ENCODE results near the gene NCF1.
"Not testable (repeated sequence)": the region's sequence is repeated elsewhere in the genome, so short reads cannot be mapped to it uniquely, and the experiment has no call there.

The NCF1 gene

GRCh38 chr7:74773760-74774750 lies at the start of gene NCF1:
TSS of gene NCF1 (plus strand) at chr7:74774011. CDS start at chr7:74774032, 21 bp downstream.
- H3K36me3 ChIP-seq, H3K27ac ChIP-seq, H3K9ac ChIP-seq, H3K4me2 ChIP-seq, H3K27me3 ChIP-seq, H3K4me3 ChIP-seq, H3K4me1 ChIP-seq, H3K9me3 ChIP-seq, H4K20me1 ChIP-seq: not testable (repeated sequence)

- Histone ChIP-seq H3K9ac (no peak overlapping the region), H3K4me2 (no peak overlapping the region), H3K4me3 (no peak overlapping the region), H3K9me3 (no peaks in the 10 kb centered on the region), H3K36me3 (peaks cover 65% of the 10 kb centered on the region), H3K27me3 (no peaks in the 10 kb centered on the region), H4K20me1 (peaks cover 29% of the 10 kb centered on the region), H3K27ac (no peak overlapping the region), H3K4me1 (no peaks in the 10 kb centered on the region)
- no peak for TF ChIP-seq Cebpa-rat (IDR thresholded peaks at IDR 0.05)
These were observed 48.0 kb upstream of the NCF1 start for GRCh38 chr7:74725840-74726239.

GRCh38 chr7:74726309-74727101 lies 47.3 kb upstream of the NCF1 start:
- Histone ChIP-seq H4K20me1 (peaks cover 25% of the 10 kb centered on the region), H3K4me2 (no peak overlapping the region), H3K9ac (no peak overlapping the region), H3K4me1 (no peaks in the 10 kb centered on the region), H3K4me3 (no peak overlapping the region), H3K36me3 (peaks cover 59% of the 10 kb centered on the region), H3K27ac (no peak overlapping the region), H3K9me3 (no peaks in the 10 kb centered on the region), H3K27me3 (no peaks in the 10 kb centered on the region)
- TF ChIP-seq Cebpa-rat (IDR thresholded peaks at IDR 0.05), result no peak

GRCh38 chr7:74728686-74729085 lies 45.1 kb upstream of the NCF1 start:
- not testable (repeated sequence) for H3K4me2 ChIP-seq, H3K27me3 ChIP-seq, H3K27ac ChIP-seq, H3K9me3 ChIP-seq, H3K4me3 ChIP-seq, H3K9ac ChIP-seq, H3K4me1 ChIP-seq
- Histone ChIP-seq H3K36me3 (peaks cover 37% of the 10 kb centered on the region), H4K20me1 (peaks cover 18% of the 10 kb centered on the region)

- H3K9ac ChIP-seq, H3K4me3 ChIP-seq, H3K27ac ChIP-seq: not testable (repeated sequence)
These were observed 43.6 kb upstream of the NCF1 start for GRCh38 chr7:74730186-74730585.

GRCh38 chr7:74739974-74740703 lies 33.7 kb upstream of the NCF1 start:
- not testable (repeated sequence) for H3K27ac ChIP-seq, H3K27me3 ChIP-seq, H3K4me3 ChIP-seq, H3K9ac ChIP-seq, H4K20me1 ChIP-seq, H3K9me3 ChIP-seq, H3K4me2 ChIP-seq, H3K4me1 ChIP-seq, H3K36me3 ChIP-seq

More at GRCh38 chr7:74730186-74730585, 43.6 kb upstream of the NCF1 start:
- H4K20me1 ChIP-seq, H3K4me2 ChIP-seq, H3K4me1 ChIP-seq, H3K9me3 ChIP-seq, H3K27me3 ChIP-seq: not testable (repeated sequence)
- peaks cover 25% of the 10 kb centered on the region for H3K36me3 ChIP-seq

- not testable (repeated sequence) for H3K27me3 ChIP-seq, H3K27ac ChIP-seq, H3K4me1 ChIP-seq, H3K4me2 ChIP-seq, H3K36me3 ChIP-seq, H3K9me3 ChIP-seq, H3K4me3 ChIP-seq, H3K9ac ChIP-seq, H4K20me1 ChIP-seq
These were observed 29.8 kb upstream of the NCF1 start for GRCh38 chr7:74743936-74744557.

GRCh38 chr7:74753921-74754482 lies 19.8 kb upstream of the NCF1 start:
- H3K36me3 ChIP-seq, result not testable (repeated sequence)

GRCh38 chr7:74756673-74757072 lies 17.1 kb upstream of the NCF1 start:
- H3K9ac ChIP-seq, H3K36me3 ChIP-seq, H3K4me2 ChIP-seq, H3K27ac ChIP-seq, H3K27me3 ChIP-seq, H4K20me1 ChIP-seq, H3K4me3 ChIP-seq, H3K9me3 ChIP-seq, H3K4me1 ChIP-seq: not testable (repeated sequence)

More at GRCh38 chr7:74753921-74754482, 19.8 kb upstream of the NCF1 start:
- H3K4me2 ChIP-seq, H3K9me3 ChIP-seq, H3K27ac ChIP-seq, H3K4me3 ChIP-seq, H4K20me1 ChIP-seq, H3K4me1 ChIP-seq, H3K9ac ChIP-seq, H3K27me3 ChIP-seq: not testable (repeated sequence)

GRCh38 chr7:74758268-74758667 lies 15.5 kb upstream of the NCF1 start:
- not testable (repeated sequence) for H3K4me3 ChIP-seq, H4K20me1 ChIP-seq, H3K36me3 ChIP-seq, H3K4me2 ChIP-seq, H3K9ac ChIP-seq, H3K4me1 ChIP-seq, H3K27me3 ChIP-seq, H3K27ac ChIP-seq, H3K9me3 ChIP-seq

GRCh38 chr7:74758982-74759381 lies 14.8 kb upstream of the NCF1 start:
- not testable (repeated sequence) for H3K4me2 ChIP-seq, H3K9me3 ChIP-seq, H3K4me3 ChIP-seq, H3K36me3 ChIP-seq, H3K27me3 ChIP-seq, H3K9ac ChIP-seq, H3K4me1 ChIP-seq, H4K20me1 ChIP-seq, H3K27ac ChIP-seq

- not testable (repeated sequence) for H4K20me1 ChIP-seq, H3K9ac ChIP-seq, H3K9me3 ChIP-seq, H3K4me2 ChIP-seq, H3K27ac ChIP-seq, H3K4me3 ChIP-seq, H3K36me3 ChIP-seq, H3K27me3 ChIP-seq
- peaks cover 13% of the 10 kb centered on the region for H3K4me1 ChIP-seq
These were observed 8.4 kb upstream of the NCF1 start for GRCh38 chr7:74765205-74765918.

GRCh38 chr7:74766509-74766908 lies 7.3 kb upstream of the NCF1 start:
- H3K9ac ChIP-seq, H3K27me3 ChIP-seq, H4K20me1 ChIP-seq, H3K9me3 ChIP-seq, H3K36me3 ChIP-seq, H3K27ac ChIP-seq, H3K4me2 ChIP-seq, H3K4me3 ChIP-seq: not testable (repeated sequence)
- H3K4me1 ChIP-seq, result peaks cover 13% of the 10 kb centered on the region

Measured in BLaER1 (cell line).